HCT116 (cell line): ENCODE data around the gene TUBB1. TPM values are rescaled to one million over a fixed set of nuclear protein-coding genes. Genes with fewer than 3 reads are reported as not detected.

Experiments
- ATAC-seq: fragments of 200-7000 bp; cut with Tn5 transposase; 2 replicates; pipeline ENCODE4 v1.9.1; 2020; ENCODE audit warnings: mild to moderate bottlenecking, moderate library complexity
- BruUV-seq: library from RNA; stranded (reverse); fragments of 400-500 nt; replicated peaks from 2 replicates; lab custom pipeline; 2021; lab: Mats Ljungman, UMichigan
- CTCF ChIA-PET: fragments of 300-600 bp; sonication (Branson Sonifier 250); formaldehyde crosslinking; loops from one replicate; lab custom pipeline; 2021; ENCODE audit warnings: antibody characterized with exemption; lab: Charles Lee
- POLR2A ChIA-PET: fragments of 300-600, 350-600 bp; sonication (Branson Sonifier 250); formaldehyde crosslinking; loops from one replicate; lab custom pipeline; 2021; ENCODE audit warnings: antibody characterized with exemption; lab: Charles Lee
- RAD21 ChIA-PET, 2 experiments: fragments of 300-600 bp; sonication (Branson Sonifier 250); formaldehyde crosslinking; loops; one replicate each; lab custom pipeline; 2023; ENCODE audit warnings: low total read pairs in 2 of 2; ENCODE audit not compliant: uncharacterized antibody in 2 of 2, unreplicated experiment in 2 of 2, low non-redundant PET in 1 of 2; lab: Charles Lee
- DNase-seq: peaks from one replicate; pipeline ENCODE4 v3.0.0-alpha.2; 2010; ENCODE audit warnings: low read depth, low spot score
- H2AFZ ChIP-seq: fragments of 200-600 bp; shearing (Covaris generic), sonication (generic); 2 replicates; pipeline ENCODE4 v1.6.1; 2017; ENCODE audit warnings: low read depth, mixed run types, mixed read lengths, antibody characterized with exemption, low read length; ENCODE audit not compliant: poor library complexity, severe bottlenecking
- H3K27ac ChIP-seq: 2 replicates; pipeline ENCODE4 v1.5.1; 2012; ENCODE audit warnings: low read depth, low read length
- H3K27me3 ChIP-seq: fragments of 200-600 bp; sonication (generic); 2 replicates; pipeline ENCODE4 v1.6.1; 2016; ENCODE audit warnings: mixed run types, low read length, mixed read lengths; ENCODE audit not compliant: insufficient read depth
- H3K36me3 ChIP-seq, 2 experiments: fragments of 200-500 bp in 1 of 2; fragments of 200-600 bp in 1 of 2; sonication (Bioruptor generic) in 1 of 2; sonication (generic) in 1 of 2; 2 replicates each; pipeline versions ENCODE4 v1.5.1 to v1.6.1; 2014 to 2016; ENCODE audit warnings: low read length in 2 of 2, inconsistent platforms in 1 of 2, mixed read lengths in 1 of 2, mixed run types in 1 of 2; ENCODE audit not compliant: insufficient read depth in 2 of 2, control insufficient read depth in 1 of 2
- H3K4me1 ChIP-seq, 2 experiments: fragments of 200-600 bp in 1 of 2; sonication (generic) in 1 of 2; 2 replicates each; pipeline versions ENCODE4 v1.5.1 to v1.6.1; 2012 to 2017; ENCODE audit warnings: low read length in 2 of 2, inconsistent platforms in 1 of 2, mild to moderate bottlenecking in 1 of 2, mixed read lengths in 1 of 2, mixed run types in 1 of 2, moderate library complexity in 1 of 2; ENCODE audit not compliant: insufficient read depth in 2 of 2, control insufficient read depth in 1 of 2
- H3K4me2 ChIP-seq: fragments of 200-600 bp; sonication (generic); 2 replicates; pipeline ENCODE4 v1.6.1; 2017; ENCODE audit warnings: mixed run types, low read length, mixed read lengths
- H3K4me3 ChIP-seq, 2 experiments: fragments of 200-600 bp in 1 of 2; sonication (generic) in 1 of 2; replicated peaks in 1 of 2; 2 replicates each; pipeline ENCODE4 v1.5.1; 2011 to 2016; ENCODE audit warnings: low read length in 2 of 2, control low read depth in 1 of 2, low read depth in 1 of 2, mild to moderate bottlenecking in 1 of 2, mixed read lengths in 1 of 2, mixed run types in 1 of 2
- H3K79me2 ChIP-seq: fragments of 200-600 bp; sonication (generic); 2 replicates; pipeline ENCODE4 v1.6.1; 2017; ENCODE audit warnings: mild to moderate bottlenecking, mixed run types, low read length, moderate library complexity, mixed read lengths; ENCODE audit not compliant: insufficient read depth
- H3K9ac ChIP-seq: fragments of 200-600 bp; sonication (generic); 2 replicates; pipeline ENCODE4 v1.6.1; 2016; ENCODE audit warnings: low read length, mixed read lengths
- H3K9me2 ChIP-seq: fragments of 200-600 bp; sonication (generic), shearing (Covaris generic); 2 replicates; pipeline ENCODE4 v1.6.1; 2017; ENCODE audit warnings: mixed run types, mild to moderate bottlenecking, moderate library complexity; ENCODE audit not compliant: insufficient read depth
- H3K9me3 ChIP-seq, 2 experiments: fragments of 200-500 bp in 1 of 2; fragments of 200-600 bp in 1 of 2; sonication (Bioruptor generic) in 1 of 2; sonication (generic) in 1 of 2; 2 replicates each; pipeline ENCODE4 v1.6.1; 2014 to 2017; ENCODE audit warnings: low read length in 2 of 2, mixed read lengths in 2 of 2, inconsistent platforms in 1 of 2, low read depth in 1 of 2, mild to moderate bottlenecking in 1 of 2, mixed run types in 1 of 2, moderate library complexity in 1 of 2; ENCODE audit not compliant: control insufficient read depth in 1 of 2, insufficient read depth in 1 of 2
- H4K20me1 ChIP-seq: fragments of 200-600 bp; sonication (generic), shearing (Covaris generic); 2 replicates; pipeline ENCODE4 v1.6.1; 2017; ENCODE audit warnings: mixed run types, mild to moderate bottlenecking, moderate library complexity; ENCODE audit not compliant: insufficient read depth
- CEBPB ChIP-seq: IDR thresholded peaks from 2 replicates; pipeline ENCODE4 v1.6.1; 2012; ENCODE audit warnings: low read depth
- ELF1 ChIP-seq: IDR thresholded peaks from 2 replicates; pipeline ENCODE4 v1.6.1; 2012; ENCODE audit warnings: low read depth, borderline replicate concordance
- EZH2 ChIP-seq: fragments of 200-600 bp; sonication (generic); IDR thresholded peaks from 2 replicates; pipeline ENCODE4 v1.6.1; 2017; ENCODE audit warnings: antibody characterized with exemption, mixed run types
- EZH2phosphoT487 ChIP-seq: fragments of 200-600 bp; IDR thresholded peaks from 2 replicates; pipeline ENCODE4 v1.6.1; 2018; ENCODE audit warnings: antibody characterized with exemption, borderline replicate concordance
- FOSL1 ChIP-seq: IDR thresholded peaks from 2 replicates; pipeline ENCODE4 v1.6.1; 2012; ENCODE audit warnings: low read depth
- RAD21 ChIP-seq: IDR thresholded peaks from 2 replicates; pipeline ENCODE4 v1.6.1; 2012; ENCODE audit warnings: low read depth, mild to moderate bottlenecking
- SIN3A ChIP-seq: IDR thresholded peaks from 2 replicates; pipeline ENCODE4 v1.6.1; 2012; ENCODE audit warnings: low read depth
- SP1 ChIP-seq: IDR thresholded peaks from 2 replicates; pipeline ENCODE4 v1.6.1; 2012; ENCODE audit warnings: low read depth
- SRF ChIP-seq: IDR thresholded peaks from 2 replicates; pipeline ENCODE4 v1.6.1; 2012; ENCODE audit warnings: low read depth
- YY1 ChIP-seq: IDR thresholded peaks from 2 replicates; pipeline ENCODE4 v1.6.1; 2011; ENCODE audit warnings: low read length, low read depth, moderate library complexity, mild to moderate bottlenecking; ENCODE audit not compliant: insufficient replicate concordance; ENCODE audit errors: extremely low read depth
- ZFX ChIP-seq: fragments of 450-650 bp; IDR thresholded peaks from 2 replicates; pipeline ENCODE4 v1.6.1; 2017
- ZNF274 ChIP-seq: fragments of 200-500 bp; sonication (Bioruptor generic); IDR thresholded peaks from 2 replicates; pipeline ENCODE4 v1.6.1; 2014; ENCODE audit warnings: mild to moderate bottlenecking, low read depth, low read length, inconsistent platforms
- intact Hi-C: fragments of 100-400 bp; cut with micrococcal nuclease; formaldehyde crosslinking; loops from 2 replicates; pipeline ENCODE4 v1.10.0; 2022
- total RNA-seq: library from RNA; stranded (reverse); gene quantifications from one replicate; pipeline ENCODE4 v1.2.1, GENCODE V29; 2021; ENCODE audit not compliant: unreplicated experiment
- TF ChIP-seq, protein P1 (sequence below), 3 experiments: fragments of 200-600 bp in 1 of 3; sonication (generic) in 1 of 3; IDR thresholded peaks in 2 of 3; conservative IDR thresholded peaks in 1 of 3; 2 replicates each; pipeline ENCODE4 v1.5.1; 2012 to 2017; ENCODE audit warnings: low read depth in 2 of 3, low read length in 2 of 3, antibody characterized with exemption in 1 of 3, borderline replicate concordance in 1 of 3, control low read depth in 1 of 3, mild to moderate bottlenecking in 1 of 3, mixed read lengths in 1 of 3, mixed run types in 1 of 3, moderate library complexity in 1 of 3; ENCODE audit not compliant: insufficient read depth in 1 of 3
- TF ChIP-seq, protein P2 (sequence below): IDR thresholded peaks from 2 replicates; pipeline ENCODE4 v1.6.1; 2011; ENCODE audit warnings: mild to moderate bottlenecking, low read length, moderate library complexity; ENCODE audit not compliant: insufficient replicate concordance; ENCODE audit errors: extremely low read depth
- TF ChIP-seq, protein P3 (sequence below): IDR thresholded peaks from 2 replicates; pipeline ENCODE4 v1.6.1; 2012

The TUBB1 gene
- total RNA-seq, 1 experiment from 2014 or later = not detected

DNA sequence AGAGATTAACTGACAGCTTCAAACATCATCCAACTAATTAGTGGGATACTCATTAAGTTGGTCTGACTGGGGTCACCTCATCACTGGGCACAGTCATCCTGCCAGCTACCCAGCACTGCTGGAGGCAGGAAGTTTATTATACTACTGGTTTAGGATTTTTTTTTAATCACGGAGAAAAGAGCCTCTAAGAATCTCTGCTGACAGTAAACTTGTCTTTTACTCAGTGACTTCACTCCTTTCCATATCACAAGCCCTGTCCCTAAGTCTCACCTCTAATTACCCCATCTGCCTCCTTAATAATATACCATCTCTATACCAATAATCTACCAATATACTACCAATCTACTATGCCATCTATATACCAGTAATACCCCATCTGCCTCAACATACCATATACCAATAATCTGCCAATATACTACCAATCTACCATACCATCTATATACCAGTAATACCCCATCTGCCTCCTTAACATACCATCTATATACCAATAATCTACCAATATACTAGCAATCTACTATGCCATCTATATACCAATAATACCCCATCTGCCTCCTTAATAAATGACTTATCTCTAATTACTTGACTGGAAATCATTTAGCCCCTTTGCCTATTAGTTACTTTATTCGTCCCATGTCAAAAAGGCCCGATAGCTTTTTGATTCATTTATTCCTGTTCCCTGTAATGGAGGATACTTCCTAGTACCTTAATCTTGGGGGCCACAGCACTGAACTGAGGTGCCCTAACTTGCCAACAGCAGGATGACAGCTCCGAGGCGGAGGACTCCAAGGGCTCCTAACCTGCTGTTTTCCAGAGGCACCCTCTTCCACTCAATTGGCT, 7.9 kb downstream of the TUBB1 start:
- peaks cover 75% of the 10 kb centered on the region for H3K79me2 ChIP-seq

More for the DNA sequence above, 7.9 kb downstream of the TUBB1 start:
- TF ChIP-seq, protein P1, sequence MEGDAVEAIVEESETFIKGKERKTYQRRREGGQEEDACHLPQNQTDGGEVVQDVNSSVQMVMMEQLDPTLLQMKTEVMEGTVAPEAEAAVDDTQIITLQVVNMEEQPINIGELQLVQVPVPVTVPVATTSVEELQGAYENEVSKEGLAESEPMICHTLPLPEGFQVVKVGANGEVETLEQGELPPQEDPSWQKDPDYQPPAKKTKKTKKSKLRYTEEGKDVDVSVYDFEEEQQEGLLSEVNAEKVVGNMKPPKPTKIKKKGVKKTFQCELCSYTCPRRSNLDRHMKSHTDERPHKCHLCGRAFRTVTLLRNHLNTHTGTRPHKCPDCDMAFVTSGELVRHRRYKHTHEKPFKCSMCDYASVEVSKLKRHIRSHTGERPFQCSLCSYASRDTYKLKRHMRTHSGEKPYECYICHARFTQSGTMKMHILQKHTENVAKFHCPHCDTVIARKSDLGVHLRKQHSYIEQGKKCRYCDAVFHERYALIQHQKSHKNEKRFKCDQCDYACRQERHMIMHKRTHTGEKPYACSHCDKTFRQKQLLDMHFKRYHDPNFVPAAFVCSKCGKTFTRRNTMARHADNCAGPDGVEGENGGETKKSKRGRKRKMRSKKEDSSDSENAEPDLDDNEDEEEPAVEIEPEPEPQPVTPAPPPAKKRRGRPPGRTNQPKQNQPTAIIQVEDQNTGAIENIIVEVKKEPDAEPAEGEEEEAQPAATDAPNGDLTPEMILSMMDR (IDR thresholded peaks at IDR 0.05 in 2 of 3, conservative IDR thresholded peaks at IDR 0.05 in 1 of 3; ENCODE audit: borderline replicate concordance in 1 of 3, insufficient read depth in 1 of 3, low read depth in 2 of 3, low read length in 2 of 3) = no peak
- TF ChIP-seq EZH2phosphoT487 = no peak
- no peak for TF ChIP-seq YY1
- TF ChIP-seq, protein P2, sequence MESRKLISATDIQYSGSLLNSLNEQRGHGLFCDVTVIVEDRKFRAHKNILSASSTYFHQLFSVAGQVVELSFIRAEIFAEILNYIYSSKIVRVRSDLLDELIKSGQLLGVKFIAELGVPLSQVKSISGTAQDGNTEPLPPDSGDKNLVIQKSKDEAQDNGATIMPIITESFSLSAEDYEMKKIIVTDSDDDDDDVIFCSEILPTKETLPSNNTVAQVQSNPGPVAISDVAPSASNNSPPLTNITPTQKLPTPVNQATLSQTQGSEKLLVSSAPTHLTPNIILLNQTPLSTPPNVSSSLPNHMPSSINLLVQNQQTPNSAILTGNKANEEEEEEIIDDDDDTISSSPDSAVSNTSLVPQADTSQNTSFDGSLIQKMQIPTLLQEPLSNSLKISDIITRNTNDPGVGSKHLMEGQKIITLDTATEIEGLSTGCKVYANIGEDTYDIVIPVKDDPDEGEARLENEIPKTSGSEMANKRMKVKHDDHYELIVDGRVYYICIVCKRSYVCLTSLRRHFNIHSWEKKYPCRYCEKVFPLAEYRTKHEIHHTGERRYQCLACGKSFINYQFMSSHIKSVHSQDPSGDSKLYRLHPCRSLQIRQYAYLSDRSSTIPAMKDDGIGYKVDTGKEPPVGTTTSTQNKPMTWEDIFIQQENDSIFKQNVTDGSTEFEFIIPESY = no peak
- no peak for TF ChIP-seq ELF1
- TF ChIP-seq ZFX = no peak
- no peak for TF ChIP-seq EZH2
- no peak for TF ChIP-seq SIN3A
- no peak for TF ChIP-seq FOSL1
- TF ChIP-seq, protein P3, sequence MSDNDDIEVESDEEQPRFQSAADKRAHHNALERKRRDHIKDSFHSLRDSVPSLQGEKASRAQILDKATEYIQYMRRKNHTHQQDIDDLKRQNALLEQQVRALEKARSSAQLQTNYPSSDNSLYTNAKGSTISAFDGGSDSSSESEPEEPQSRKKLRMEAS = no peak
- TF ChIP-seq CEBPB = no peak
- TF ChIP-seq ZNF274 = no peak
- TF ChIP-seq SP1 = no peak
- TF ChIP-seq RAD21 = no peak
- no peak for TF ChIP-seq SRF
- no peak for ATAC-seq
- Histone ChIP-seq H2AFZ (no peak overlapping the region), H3K4me1 (peaks cover 5 to 10% of the 10 kb centered on the region in 2 experiments), H3K9ac (no peak overlapping the region), H3K9me2 (no peaks in the 10 kb centered on the region), H3K36me3 (peaks cover 37 to 67% of the 10 kb centered on the region in 2 experiments), H3K27me3 (no peaks in the 10 kb centered on the region), H3K4me3 (no peak overlapping the region), H3K4me2 (no peak overlapping the region), H3K27ac (no peak overlapping the region), H3K9me3 (no peaks in the 10 kb centered on the region), H4K20me1 (peaks cover 30% of the 10 kb centered on the region; the same call in 1 of the 2 replicates)
- CTCF ChIA-PET = no interaction called here
- intact Hi-C loops = no loop called here
- BruUV-seq = no TSS peak
- RAD21 ChIA-PET = no interaction called here
- no peak for DNase-seq
- POLR2A ChIA-PET = no interaction called here
